Measurements from ENCODE around the gene UBALD2. TPM values are rescaled to one million over a fixed set of nuclear protein-coding genes. Genes with fewer than 3 reads are reported as not detected.
"Not testable (repeated sequence)": the region's sequence is repeated elsewhere in the genome, so short reads cannot be mapped to it uniquely, and the experiment has no call there.

UBALD2 gene
- total RNA-seq, 1 experiment from 2014 or later, result 87.9 TPM

DNA sequence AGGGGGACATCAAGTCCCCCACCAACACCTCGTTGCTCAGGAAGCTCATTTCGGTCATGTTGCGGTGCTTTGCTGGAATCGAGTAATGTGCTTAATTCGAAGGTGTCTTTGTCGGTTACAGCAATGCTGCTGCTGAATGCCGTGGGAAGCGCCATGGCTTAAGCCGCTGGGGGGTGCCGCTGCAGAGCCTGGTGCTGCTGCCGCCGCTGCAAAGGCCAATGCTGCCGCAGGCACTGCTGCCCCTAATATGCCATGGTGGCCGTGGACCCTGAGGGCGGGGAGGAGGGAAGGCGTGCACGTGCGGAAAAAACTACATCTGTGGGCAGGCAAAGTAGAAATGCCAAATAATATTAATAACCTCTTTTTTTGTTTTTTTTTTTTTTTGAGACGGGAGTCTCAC, 38.4 kb upstream of the UBALD2 start:
- CTCF ChIA-PET; intact Hi-C loops (cut with micrococcal nuclease; ENCODE audit: unreplicated experiment): not testable (repeated sequence)

DNA sequence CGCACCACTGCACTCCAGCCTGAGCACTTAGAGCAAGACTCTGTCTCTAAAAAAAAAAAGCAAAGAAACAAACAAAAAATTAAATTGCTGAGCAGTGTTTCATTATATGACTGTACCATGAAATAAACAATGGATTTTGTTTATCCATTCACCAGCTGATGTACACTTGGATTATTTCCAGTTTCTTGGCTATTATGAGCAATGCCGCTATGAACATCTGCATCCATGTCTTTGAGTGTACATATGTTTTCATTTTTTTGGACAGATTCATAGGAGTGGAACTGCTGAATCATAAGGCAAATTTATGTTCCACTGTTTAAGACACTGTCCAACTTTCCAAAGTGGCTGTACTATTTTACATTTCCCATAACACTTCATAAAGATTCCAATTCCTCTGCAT, 32.8 kb upstream of the UBALD2 start:
- intact Hi-C loops (cut with micrococcal nuclease; ENCODE audit: unreplicated experiment), result no loop called here
- H3K4me1 Mint-ChIP-seq (ENCODE audit: low read depth, unreplicated experiment), result peaks cover 18% of the 10 kb centered on the region
- no peaks in the 10 kb centered on the region for H3K9me3 Mint-ChIP-seq (ENCODE audit: low read depth, unreplicated experiment)
- TF ChIP-seq, protein P1, sequence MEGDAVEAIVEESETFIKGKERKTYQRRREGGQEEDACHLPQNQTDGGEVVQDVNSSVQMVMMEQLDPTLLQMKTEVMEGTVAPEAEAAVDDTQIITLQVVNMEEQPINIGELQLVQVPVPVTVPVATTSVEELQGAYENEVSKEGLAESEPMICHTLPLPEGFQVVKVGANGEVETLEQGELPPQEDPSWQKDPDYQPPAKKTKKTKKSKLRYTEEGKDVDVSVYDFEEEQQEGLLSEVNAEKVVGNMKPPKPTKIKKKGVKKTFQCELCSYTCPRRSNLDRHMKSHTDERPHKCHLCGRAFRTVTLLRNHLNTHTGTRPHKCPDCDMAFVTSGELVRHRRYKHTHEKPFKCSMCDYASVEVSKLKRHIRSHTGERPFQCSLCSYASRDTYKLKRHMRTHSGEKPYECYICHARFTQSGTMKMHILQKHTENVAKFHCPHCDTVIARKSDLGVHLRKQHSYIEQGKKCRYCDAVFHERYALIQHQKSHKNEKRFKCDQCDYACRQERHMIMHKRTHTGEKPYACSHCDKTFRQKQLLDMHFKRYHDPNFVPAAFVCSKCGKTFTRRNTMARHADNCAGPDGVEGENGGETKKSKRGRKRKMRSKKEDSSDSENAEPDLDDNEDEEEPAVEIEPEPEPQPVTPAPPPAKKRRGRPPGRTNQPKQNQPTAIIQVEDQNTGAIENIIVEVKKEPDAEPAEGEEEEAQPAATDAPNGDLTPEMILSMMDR (IDR thresholded peaks at IDR 0.05; ENCODE audit: unreplicated experiment), result no peak
- BruUV-seq (replicated peaks), result no TSS peak
- H3K27ac Mint-ChIP-seq (ENCODE audit: unreplicated experiment), result no peak overlapping the region
- no peak for DNase-seq
- H3K36me3 Mint-ChIP-seq (ENCODE audit: insufficient read depth, unreplicated experiment), result no peaks in the 10 kb centered on the region
- no peaks in the 10 kb centered on the region for H3K27me3 Mint-ChIP-seq (ENCODE audit: unreplicated experiment)
- CTCF ChIA-PET, result no interaction called here
- H3K4me3 Mint-ChIP-seq (ENCODE audit: low read depth, unreplicated experiment), result no peak overlapping the region

More for the DNA sequence above, 38.4 kb upstream of the UBALD2 start:
- H3K4me1 Mint-ChIP-seq (ENCODE audit: low read depth, unreplicated experiment), result peaks cover 16% of the 10 kb centered on the region
- not testable (repeated sequence) for BruUV-seq (replicated peaks); DNase-seq; H3K27me3 Mint-ChIP-seq (ENCODE audit: unreplicated experiment); H3K9me3 Mint-ChIP-seq (ENCODE audit: low read depth, unreplicated experiment); H3K27ac Mint-ChIP-seq (ENCODE audit: unreplicated experiment); H3K36me3 Mint-ChIP-seq (ENCODE audit: insufficient read depth, unreplicated experiment); H3K4me3 Mint-ChIP-seq (ENCODE audit: low read depth, unreplicated experiment)

DNA sequence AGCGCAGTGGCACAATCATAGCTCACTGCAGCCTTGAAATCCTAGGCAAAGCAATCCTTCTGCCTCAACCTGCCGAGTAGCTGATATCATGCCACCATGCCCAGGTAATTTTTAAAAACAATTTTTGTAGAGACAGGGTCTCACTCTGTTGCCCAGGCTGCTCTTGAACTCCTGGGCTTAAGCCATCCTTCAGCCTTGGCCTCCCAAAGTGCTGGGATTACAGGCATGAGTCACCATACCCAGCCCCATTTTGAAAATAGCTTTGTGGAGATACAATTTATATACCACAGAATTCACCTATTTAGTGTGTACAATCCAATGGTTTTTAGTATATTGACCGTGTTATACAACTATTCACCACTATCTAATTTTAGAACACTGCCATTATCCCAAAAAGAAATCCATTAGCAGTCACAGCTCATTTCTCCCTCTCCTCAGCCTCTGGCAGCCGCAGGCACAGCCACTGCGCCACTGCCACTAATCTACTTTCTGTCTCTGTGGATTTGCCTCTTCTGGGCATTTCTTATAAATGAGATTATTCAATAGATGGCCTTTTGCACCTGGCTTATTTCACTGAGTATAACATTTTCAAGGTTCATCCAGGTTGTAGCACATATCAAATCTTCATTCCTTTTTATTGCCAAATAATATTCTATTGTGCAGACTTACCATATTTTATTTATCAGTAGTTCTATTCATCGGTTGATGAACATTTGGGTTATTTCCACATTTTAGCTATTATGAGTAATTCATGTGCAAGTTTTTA, 31.4 kb upstream of the UBALD2 start:
- Mint-ChIP-seq H3K4me3 (ENCODE audit: low read depth, unreplicated experiment) (no peak overlapping the region), H3K27ac (ENCODE audit: unreplicated experiment) (no peak overlapping the region), H3K9me3 (ENCODE audit: low read depth, unreplicated experiment) (no peaks in the 10 kb centered on the region), H3K4me1 (ENCODE audit: low read depth, unreplicated experiment) (peaks cover 14% of the 10 kb centered on the region), H3K36me3 (ENCODE audit: insufficient read depth, unreplicated experiment) (no peaks in the 10 kb centered on the region), H3K27me3 (ENCODE audit: unreplicated experiment) (no peaks in the 10 kb centered on the region)
- intact Hi-C loops (cut with micrococcal nuclease; ENCODE audit: unreplicated experiment), result no loop called here
- no peak for DNase-seq
- TF ChIP-seq, protein P1 (IDR thresholded peaks at IDR 0.05; ENCODE audit: unreplicated experiment), result no peak
- BruUV-seq (replicated peaks), result no TSS peak
- CTCF ChIA-PET, result interaction anchor here (1.1 kb wide), 1 partner anchor 25 kb away, joined by 4 read pairs; no protein-coding TSS in a partner anchor

DNA sequence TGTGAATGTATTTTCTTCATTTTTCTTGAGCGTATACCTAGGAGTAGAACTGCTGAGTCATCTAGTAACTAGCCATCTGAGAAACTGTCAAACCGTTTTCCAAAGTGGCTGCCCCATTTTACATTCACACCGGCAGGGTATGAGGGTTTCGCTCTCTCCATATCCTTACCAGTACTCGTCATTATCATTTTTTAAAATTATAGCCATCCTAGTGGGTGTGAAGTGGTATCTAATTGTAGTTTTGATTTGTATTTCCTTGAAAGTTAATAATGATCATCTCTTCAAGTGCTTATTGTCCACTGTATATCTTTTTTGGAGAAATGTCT, 30.8 kb upstream of the UBALD2 start:
- Mint-ChIP-seq H3K27me3 (ENCODE audit: unreplicated experiment) (no peaks in the 10 kb centered on the region), H3K4me3 (ENCODE audit: low read depth, unreplicated experiment) (no peak overlapping the region), H3K9me3 (ENCODE audit: low read depth, unreplicated experiment) (no peaks in the 10 kb centered on the region), H3K27ac (ENCODE audit: unreplicated experiment) (no peak overlapping the region), H3K4me1 (ENCODE audit: low read depth, unreplicated experiment) (peaks cover 17% of the 10 kb centered on the region), H3K36me3 (ENCODE audit: insufficient read depth, unreplicated experiment) (peaks cover 2% of the 10 kb centered on the region)
- no peak for DNase-seq
- TF ChIP-seq, protein P1 (IDR thresholded peaks at IDR 0.05; ENCODE audit: unreplicated experiment), result no peak
- BruUV-seq (replicated peaks), result no TSS peak
- intact Hi-C loops (cut with micrococcal nuclease; ENCODE audit: unreplicated experiment), result no loop called here
- CTCF ChIA-PET, result no interaction called here

DNA sequence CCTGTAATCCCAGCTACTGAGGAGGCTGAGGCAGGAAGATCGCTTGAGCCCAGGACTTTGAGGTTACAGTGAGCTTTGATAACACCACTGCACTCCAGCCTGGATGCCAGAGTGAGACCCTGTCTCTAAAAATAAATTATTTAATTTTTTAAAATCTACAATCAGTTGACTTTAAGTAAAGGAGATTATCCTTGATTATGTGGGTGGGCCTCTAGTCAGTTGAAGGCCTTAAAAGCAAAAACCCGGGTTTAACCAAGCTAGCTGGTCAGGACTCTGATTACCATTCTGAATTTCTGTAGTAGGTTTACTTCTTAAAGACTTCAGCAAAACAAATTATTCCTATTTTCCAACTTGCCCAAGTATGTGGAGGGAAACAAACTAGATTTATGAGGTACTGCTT, 29.3 kb upstream of the UBALD2 start:
- Mint-ChIP-seq H3K4me3 (ENCODE audit: low read depth, unreplicated experiment) (no peak overlapping the region), H3K27ac (ENCODE audit: unreplicated experiment) (no peak overlapping the region), H3K27me3 (ENCODE audit: unreplicated experiment) (no peaks in the 10 kb centered on the region), H3K36me3 (ENCODE audit: insufficient read depth, unreplicated experiment) (peaks cover 13% of the 10 kb centered on the region), H3K9me3 (ENCODE audit: low read depth, unreplicated experiment) (no peaks in the 10 kb centered on the region), H3K4me1 (ENCODE audit: low read depth, unreplicated experiment) (peaks cover 17% of the 10 kb centered on the region)
- no peak for DNase-seq
- TF ChIP-seq, protein P1 (IDR thresholded peaks at IDR 0.05; ENCODE audit: unreplicated experiment), result no peak
- intact Hi-C loops (cut with micrococcal nuclease; ENCODE audit: unreplicated experiment), result loop anchor here (5.0 kb wide), 1 partner anchor 41 kb away; no protein-coding TSS in a partner anchor
- CTCF ChIA-PET, result no interaction called here
- BruUV-seq (replicated peaks), result no TSS peak

Measured in Calu3 (cell line).